Testis (tissue), 3 donors: Measurements from ENCODE around the gene PCLO. TPM values are rescaled to one million over a fixed set of nuclear protein-coding genes. Genes with fewer than 3 reads are reported as not detected.

ENCODE experiments used
- DNase-seq: peaks from one replicate; pipeline ENCODE4 v3.0.0-alpha.2; 2019
- H3K27ac ChIP-seq, 2 donors: fragments of 200-600 bp; sonication (generic); one replicate each; pipeline ENCODE4 v1.5.1; 2019
- H3K27me3 ChIP-seq: fragments of 200-600 bp; sonication (generic); one replicate; pipeline ENCODE4 v1.5.1; 2019
- H3K36me3 ChIP-seq: fragments of 200-600 bp; sonication (generic); one replicate; pipeline ENCODE4 v1.5.1; 2017; ENCODE audit warnings: low read depth; ENCODE audit errors: missing control alignments
- H3K4me1 ChIP-seq: fragments of 200-600 bp; sonication (generic); one replicate; pipeline ENCODE4 v1.5.1; 2019
- H3K4me3 ChIP-seq, 2 donors: fragments of 200-600 bp; sonication (generic); one replicate each; pipeline ENCODE4 v1.5.1; 2017 to 2019
- H3K9me3 ChIP-seq: fragments of 200-600 bp; sonication (generic); one replicate; pipeline ENCODE4 v1.5.1; 2017
- POLR2A ChIP-seq: fragments of 450-650 bp; IDR thresholded peaks from one replicate; pipeline ENCODE4 v1.6.1; 2017; ENCODE audit warnings: antibody characterized with exemption, mild to moderate bottlenecking, moderate library complexity
- WGBS, 2 donors: methylation state at CpG; one replicate each; pipeline ENCODE4 v1.1.5; 2018; 5-methylcytosine and 5-hydroxymethylcytosine counted together
- intact Hi-C: fragments of 100-400 bp; cut with DNase I; formaldehyde crosslinking; loops from one replicate; pipeline ENCODE4 v1.15.1; 2023; ENCODE audit warnings: low total_unique reads
- polyA plus RNA-seq: library from polyadenylated mRNA; stranded (reverse); fragments of 350-450 nt; fragmentation: Illumina TruSeq; extraction: RNeasy Lipid Tissue Mini Kit (QIAGEN cat#74804); gene quantifications from one replicate; pipeline ENCODE4 v1.2.3, GENCODE V29; 2014; ENCODE audit warnings: low read depth, low replicate concordance; ENCODE audit not compliant: insufficient read depth
- total RNA-seq, 2 donors: library from RNA; depleted of rRNA; stranded (reverse); fragments of >200 nt; gene quantifications; one replicate each; pipeline ENCODE4 v1.2.3, GENCODE V29; 2016
- TF ChIP-seq, protein P1 (sequence below), 3 experiments: fragments of 450-650 bp in 2 of 3; fragments of 200-600 bp in 1 of 3; sonication (generic) in 1 of 3; IDR thresholded peaks; one replicate each; pipeline ENCODE4 v1.5.1; 2016 to 2019; ENCODE audit warnings: antibody characterized with exemption in 3 of 3, mild to moderate bottlenecking in 2 of 3, moderate library complexity in 1 of 3

Gene PCLO
- total and polyA plus RNA-seq, 3 donors from 2014 or later, result 6.4 to 29.4 (median 20.4) TPM

DNA sequence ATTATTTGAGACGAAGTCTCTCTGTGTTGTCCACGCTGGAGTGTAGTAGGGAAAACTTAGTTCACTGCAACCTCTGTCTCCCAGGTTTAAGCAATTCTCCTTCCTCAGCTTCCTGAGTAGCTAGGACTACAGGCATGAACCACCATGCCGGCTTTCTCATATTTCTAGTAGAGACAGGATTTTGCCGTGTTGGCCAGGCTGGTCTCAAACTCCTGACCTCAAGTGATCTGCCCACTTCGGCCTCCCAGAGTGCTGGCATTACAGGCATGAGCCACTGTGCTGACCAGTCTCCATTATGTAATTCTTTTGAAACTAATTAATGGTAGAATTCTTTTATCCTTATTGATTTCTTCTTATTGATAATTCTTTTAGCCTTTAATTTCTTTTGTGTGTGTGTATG, 32.5 kb downstream of the PCLO start:
- no peak for DNase-seq
- Histone ChIP-seq H3K36me3 (no peaks in the 10 kb centered on the region), H3K4me3 (no peak overlapping the region), H3K27me3 (no peaks in the 10 kb centered on the region), H3K27ac (no peak overlapping the region), H3K4me1 (no peaks in the 10 kb centered on the region), H3K9me3 (no peaks in the 10 kb centered on the region)
- intact Hi-C loops, result no loop called here
- TF ChIP-seq, protein P1, sequence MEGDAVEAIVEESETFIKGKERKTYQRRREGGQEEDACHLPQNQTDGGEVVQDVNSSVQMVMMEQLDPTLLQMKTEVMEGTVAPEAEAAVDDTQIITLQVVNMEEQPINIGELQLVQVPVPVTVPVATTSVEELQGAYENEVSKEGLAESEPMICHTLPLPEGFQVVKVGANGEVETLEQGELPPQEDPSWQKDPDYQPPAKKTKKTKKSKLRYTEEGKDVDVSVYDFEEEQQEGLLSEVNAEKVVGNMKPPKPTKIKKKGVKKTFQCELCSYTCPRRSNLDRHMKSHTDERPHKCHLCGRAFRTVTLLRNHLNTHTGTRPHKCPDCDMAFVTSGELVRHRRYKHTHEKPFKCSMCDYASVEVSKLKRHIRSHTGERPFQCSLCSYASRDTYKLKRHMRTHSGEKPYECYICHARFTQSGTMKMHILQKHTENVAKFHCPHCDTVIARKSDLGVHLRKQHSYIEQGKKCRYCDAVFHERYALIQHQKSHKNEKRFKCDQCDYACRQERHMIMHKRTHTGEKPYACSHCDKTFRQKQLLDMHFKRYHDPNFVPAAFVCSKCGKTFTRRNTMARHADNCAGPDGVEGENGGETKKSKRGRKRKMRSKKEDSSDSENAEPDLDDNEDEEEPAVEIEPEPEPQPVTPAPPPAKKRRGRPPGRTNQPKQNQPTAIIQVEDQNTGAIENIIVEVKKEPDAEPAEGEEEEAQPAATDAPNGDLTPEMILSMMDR (IDR thresholded peaks at IDR 0.05), result no peak
- no peak for TF ChIP-seq POLR2A
- 82 to 96% methylated on average over 5 of the region's 5 CpGs for WGBS, 2 donors

DNA sequence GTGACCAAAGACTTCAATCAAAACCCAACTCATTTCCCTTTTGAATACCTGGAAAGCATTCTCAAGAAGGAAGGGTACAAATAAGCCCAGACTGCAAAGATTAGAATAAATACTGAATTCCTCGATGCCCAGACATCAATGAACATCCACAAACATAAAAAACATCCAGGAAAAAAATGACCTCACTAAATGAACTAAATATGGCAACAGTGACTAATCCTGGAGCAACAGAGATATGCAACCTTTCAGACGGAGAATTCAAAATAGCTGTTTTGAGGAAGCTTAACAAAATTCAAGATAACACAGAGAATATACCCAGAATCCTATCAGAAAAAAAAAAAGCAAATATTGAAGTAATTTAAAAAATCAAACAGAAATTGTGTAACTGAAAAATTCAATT, 43.2 kb downstream of the PCLO start:
- intact Hi-C loops, result no loop called here
- 70 to 81% methylated on average over 2 of the region's 2 CpGs for WGBS, 2 donors
- Histone ChIP-seq H3K4me1 (no peaks in the 10 kb centered on the region), H3K36me3 (no peaks in the 10 kb centered on the region), H3K27me3 (no peaks in the 10 kb centered on the region), H3K27ac (no peak overlapping the region), H3K4me3 (no peak overlapping the region), H3K9me3 (no peaks in the 10 kb centered on the region)
- no peak for DNase-seq
- no peak for TF ChIP-seq POLR2A
- TF ChIP-seq, protein P1 (IDR thresholded peaks at IDR 0.05), result no peak

DNA sequence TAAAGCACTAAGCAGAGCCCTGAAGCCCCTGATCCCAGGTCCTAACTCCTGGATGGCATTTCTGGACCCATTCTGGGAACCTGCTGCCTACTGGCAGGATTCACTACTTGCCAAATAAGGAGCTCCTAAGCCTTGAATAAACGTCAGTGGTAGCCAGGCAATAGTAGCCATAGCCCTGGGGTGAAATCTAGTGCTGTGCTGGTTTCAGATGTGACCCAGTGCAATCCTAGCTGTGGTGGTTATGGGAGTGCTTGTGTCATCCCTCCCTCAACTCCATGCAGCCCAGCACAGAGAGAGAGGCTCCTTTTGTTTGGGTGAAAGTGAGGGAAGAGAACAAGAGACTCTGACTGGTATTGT, 43.7 kb downstream of the PCLO start:
- intact Hi-C loops, result no loop called here
- WGBS, 2 donors, result 65% methylated on average over 1 of the region's 1 CpG; no CpG with 5 or more reads in 1 of the 2 donors

DNA sequence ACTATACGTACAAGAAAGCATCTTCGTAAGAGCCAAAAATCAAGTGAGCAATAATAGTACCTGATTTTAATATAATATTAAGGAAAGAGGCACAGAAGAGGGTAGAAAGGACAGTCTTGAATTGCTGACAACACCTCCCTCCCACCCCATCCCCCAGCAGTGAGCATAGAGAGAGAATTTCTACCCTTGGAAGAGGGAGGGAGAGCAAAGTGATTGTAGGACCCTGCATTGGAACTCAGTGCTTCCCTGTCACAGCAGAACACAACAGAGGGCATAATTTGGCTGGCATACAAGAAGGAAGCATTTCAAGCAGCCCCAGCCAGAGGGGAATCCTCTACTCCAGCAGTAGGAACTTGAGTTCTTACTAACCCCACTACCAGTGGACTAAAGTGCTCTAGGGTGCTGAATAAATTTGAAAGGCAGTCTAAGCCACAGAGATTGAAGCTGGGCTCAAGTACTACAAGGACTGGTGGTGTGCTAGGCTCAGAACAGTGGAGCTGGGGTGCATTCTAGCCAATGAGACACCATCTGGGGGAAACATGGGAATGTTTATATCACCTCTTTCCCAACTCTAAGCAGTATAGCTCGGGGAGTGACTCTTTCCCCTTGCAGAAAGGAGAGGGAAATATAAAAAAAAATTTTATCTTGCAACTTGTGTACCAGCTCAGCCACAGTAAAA, 44.2 kb downstream of the PCLO start:
- Histone ChIP-seq H3K27me3 (no peaks in the 10 kb centered on the region), H3K4me1 (no peaks in the 10 kb centered on the region), H3K27ac (no peak overlapping the region), H3K36me3 (no peaks in the 10 kb centered on the region), H3K9me3 (no peaks in the 10 kb centered on the region), H3K4me3 (no peak overlapping the region)
- no peak for DNase-seq
- WGBS, 2 donors, result 81 to 93% methylated on average over 3 of the region's 3 CpGs
- TF ChIP-seq POLR2A, result no peak
- TF ChIP-seq, protein P1 (IDR thresholded peaks at IDR 0.05), result no peak
- intact Hi-C loops, result no loop called here

More for the DNA sequence above, 43.7 kb downstream of the PCLO start:
- Histone ChIP-seq H3K27me3 (no peaks in the 10 kb centered on the region), H3K4me3 (no peak overlapping the region), H3K4me1 (no peaks in the 10 kb centered on the region), H3K9me3 (no peaks in the 10 kb centered on the region), H3K36me3 (no peaks in the 10 kb centered on the region), H3K27ac (no peak overlapping the region)
- no peak for DNase-seq
- TF ChIP-seq POLR2A, result no peak
- TF ChIP-seq, protein P1 (IDR thresholded peaks at IDR 0.05), result no peak

DNA sequence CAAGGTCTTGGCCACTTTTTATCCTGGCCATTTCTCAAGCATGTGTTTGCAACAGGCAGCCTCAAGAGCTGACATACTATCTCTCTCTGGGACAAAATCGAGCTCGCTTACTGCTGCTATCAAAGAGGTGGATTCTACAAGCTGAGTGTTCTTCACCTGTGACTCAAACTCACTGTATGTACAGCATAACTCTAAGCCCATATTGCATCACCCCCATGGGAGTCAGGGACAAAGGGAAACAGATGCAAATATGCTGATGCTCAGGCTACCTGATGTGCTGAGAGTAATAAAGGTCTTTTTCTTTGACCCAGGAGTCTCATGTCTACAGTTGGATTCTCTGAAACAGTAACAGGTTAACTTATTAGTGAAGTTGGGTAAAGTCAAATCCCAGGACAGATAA, 45.2 kb downstream of the PCLO start:
- DNase-seq, result no peak
- no peaks in the 10 kb centered on the region for H3K36me3 ChIP-seq
- H3K27me3 ChIP-seq, result no peaks in the 10 kb centered on the region
- H3K27ac ChIP-seq, result no peak overlapping the region
- WGBS, 2 donors, result 97 to 98% methylated on average over 2 of the region's 2 CpGs
- no peak for TF ChIP-seq POLR2A
- TF ChIP-seq, protein P1 (IDR thresholded peaks at IDR 0.05), result no peak
- H3K4me3 ChIP-seq, result no peak overlapping the region
- H3K4me1 ChIP-seq, result no peaks in the 10 kb centered on the region
- intact Hi-C loops, result no loop called here
- H3K9me3 ChIP-seq, result no peaks in the 10 kb centered on the region
